Iris pigment epithelial cell (primary cell): ENCODE data around the gene NUAK1.
A peak's percentile ranks its signal among the peaks of the same experiment; 100 is the strongest.

ENCODE experiments used
- DNase-seq: peaks from one replicate; pipeline ENCODE4 v3.0.0-alpha.2; 2011; ENCODE audit warnings: low read depth

NUAK1 gene

GRCh38 chr12:106138633-106139421 is at the start of gene NUAK1:
Gene NUAK1, minus strand, starts transcription at chr12:106138954. Its CDS starts 301 bp downstream, at chr12:106138653.
- peak; percentile 31 for DNase-seq

GRCh38 chr12:106188256-106188655 is 49.5 kb upstream of the NUAK1 start:
- DNase-seq = no peak

GRCh38 chr12:106187842-106188241 is 49.1 kb upstream of the NUAK1 start:
- no peak for DNase-seq

- no peak for DNase-seq
Measured at GRCh38 chr12:106187155-106187789, 48.5 kb upstream of the NUAK1 start.

- DNase-seq = no peak
Measured at GRCh38 chr12:106183735-106184134, 45.0 kb upstream of the NUAK1 start.

GRCh38 chr12:106181401-106182114 is 42.8 kb upstream of the NUAK1 start:
- DNase-seq = no peak

- DNase-seq = peak; percentile 3
Measured at GRCh38 chr12:106179086-106179485, 40.3 kb upstream of the NUAK1 start.

- no peak for DNase-seq
Measured at GRCh38 chr12:106178562-106178961, 39.8 kb upstream of the NUAK1 start.

- no peak for DNase-seq
Measured at GRCh38 chr12:106176560-106176959, 37.8 kb upstream of the NUAK1 start.

- DNase-seq = no peak
Measured at GRCh38 chr12:106174876-106175275, 36.1 kb upstream of the NUAK1 start.

- no peak for DNase-seq
Measured at GRCh38 chr12:106173442-106173841, 34.7 kb upstream of the NUAK1 start.

- DNase-seq = no peak
Measured at GRCh38 chr12:106171117-106171750, 32.5 kb upstream of the NUAK1 start.

- peak; percentile 80 for DNase-seq
Measured at GRCh38 chr12:106170285-106170684, 31.5 kb upstream of the NUAK1 start.

GRCh38 chr12:106163712-106164111 is 25.0 kb upstream of the NUAK1 start:
- DNase-seq = no peak

- DNase-seq = no peak
Measured at GRCh38 chr12:106161491-106161890, 22.7 kb upstream of the NUAK1 start.

- DNase-seq = no peak
Measured at GRCh38 chr12:106160915-106161314, 22.2 kb upstream of the NUAK1 start.

GRCh38 chr12:106157802-106158201 is 19.0 kb upstream of the NUAK1 start:
- DNase-seq = no peak

GRCh38 chr12:106154751-106155273 is 16.1 kb upstream of the NUAK1 start:
- no peak for DNase-seq

- DNase-seq = no peak
Measured at GRCh38 chr12:106152334-106152733, 13.6 kb upstream of the NUAK1 start.

GRCh38 chr12:106150555-106150954 is 11.8 kb upstream of the NUAK1 start:
- DNase-seq = no peak

GRCh38 chr12:106149096-106149784 is 10.5 kb upstream of the NUAK1 start:
- DNase-seq = peak; percentile 35

GRCh38 chr12:106147956-106148355 is 9.2 kb upstream of the NUAK1 start:
- no peak for DNase-seq
